ENCODE measurements around the gene CFAP251.

The CFAP251 gene

GRCh38 chr12:121946313-121947025, 28.1 kb downstream of the CFAP251 start:
- TF ChIP-seq, protein P1, sequence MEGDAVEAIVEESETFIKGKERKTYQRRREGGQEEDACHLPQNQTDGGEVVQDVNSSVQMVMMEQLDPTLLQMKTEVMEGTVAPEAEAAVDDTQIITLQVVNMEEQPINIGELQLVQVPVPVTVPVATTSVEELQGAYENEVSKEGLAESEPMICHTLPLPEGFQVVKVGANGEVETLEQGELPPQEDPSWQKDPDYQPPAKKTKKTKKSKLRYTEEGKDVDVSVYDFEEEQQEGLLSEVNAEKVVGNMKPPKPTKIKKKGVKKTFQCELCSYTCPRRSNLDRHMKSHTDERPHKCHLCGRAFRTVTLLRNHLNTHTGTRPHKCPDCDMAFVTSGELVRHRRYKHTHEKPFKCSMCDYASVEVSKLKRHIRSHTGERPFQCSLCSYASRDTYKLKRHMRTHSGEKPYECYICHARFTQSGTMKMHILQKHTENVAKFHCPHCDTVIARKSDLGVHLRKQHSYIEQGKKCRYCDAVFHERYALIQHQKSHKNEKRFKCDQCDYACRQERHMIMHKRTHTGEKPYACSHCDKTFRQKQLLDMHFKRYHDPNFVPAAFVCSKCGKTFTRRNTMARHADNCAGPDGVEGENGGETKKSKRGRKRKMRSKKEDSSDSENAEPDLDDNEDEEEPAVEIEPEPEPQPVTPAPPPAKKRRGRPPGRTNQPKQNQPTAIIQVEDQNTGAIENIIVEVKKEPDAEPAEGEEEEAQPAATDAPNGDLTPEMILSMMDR (IDR thresholded peaks at IDR 0.05; ENCODE audit: poor library complexity, severe bottlenecking), result no peak
- Histone ChIP-seq H3K36me3 (ENCODE audit: low read depth) (peaks cover 15% of the 10 kb centered on the region), H3K9me3 (ENCODE audit: severe bottlenecking) (peaks cover 6% of the 10 kb centered on the region), H3K27me3 (ENCODE audit: insufficient read depth, poor library complexity, severe bottlenecking) (no peaks in the 10 kb centered on the region), H3K27ac (ENCODE audit: poor library complexity, severe bottlenecking) (no peak overlapping the region), H3K4me3 (ENCODE audit: severe bottlenecking) (no peak overlapping the region), H3K4me1 (ENCODE audit: insufficient read depth, poor library complexity, severe bottlenecking) (peaks cover 36% of the 10 kb centered on the region)
- no peak for DNase-seq (ENCODE audit: low spot score)
- no peak for ATAC-seq (ENCODE audit: low read depth)

DNA sequence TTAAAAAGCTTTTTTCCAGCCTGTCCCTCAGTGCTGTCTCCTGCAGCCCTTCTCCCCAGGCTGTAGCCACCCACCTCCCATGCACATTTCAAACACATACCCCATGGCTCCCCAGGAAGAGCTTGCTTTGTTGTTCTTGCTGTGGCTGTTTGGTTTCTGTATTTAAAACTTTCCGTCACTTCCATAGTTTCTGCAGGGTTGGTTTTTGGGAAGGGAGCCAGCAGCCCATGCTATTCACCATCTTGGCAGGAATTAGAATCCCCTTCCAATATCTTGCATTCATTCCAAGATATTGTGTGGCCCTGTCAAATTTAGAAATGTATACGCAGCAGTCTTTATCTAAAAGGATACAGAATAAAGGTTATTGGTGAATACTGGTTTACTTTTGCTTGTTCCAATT, 29.6 kb downstream of the CFAP251 start:
- Histone ChIP-seq H3K27me3 (ENCODE audit: insufficient read depth, poor library complexity, severe bottlenecking) (no peaks in the 10 kb centered on the region), H3K36me3 (ENCODE audit: low read depth) (peaks cover 16% of the 10 kb centered on the region), H3K9me3 (ENCODE audit: severe bottlenecking) (peaks cover 6% of the 10 kb centered on the region), H3K4me3 (ENCODE audit: severe bottlenecking) (no peak overlapping the region), H3K4me1 (ENCODE audit: insufficient read depth, poor library complexity, severe bottlenecking) (peaks cover 23% of the 10 kb centered on the region), H3K27ac (ENCODE audit: poor library complexity, severe bottlenecking) (peak overlapping the region; percentile 8)
- DNase-seq (ENCODE audit: low spot score) (no peak), ATAC-seq (ENCODE audit: low read depth) (no peak)
- TF ChIP-seq, protein P1 (IDR thresholded peaks at IDR 0.05; ENCODE audit: poor library complexity, severe bottlenecking), result no peak

- H3K27me3 ChIP-seq (ENCODE audit: insufficient read depth, poor library complexity, severe bottlenecking), result no peaks in the 10 kb centered on the region
- peaks cover 25% of the 10 kb centered on the region for H3K36me3 ChIP-seq (ENCODE audit: low read depth)
- peak overlapping the region; percentile 20 for H3K4me3 ChIP-seq (ENCODE audit: severe bottlenecking)
- DNase-seq (ENCODE audit: low spot score) (no peak), ATAC-seq (ENCODE audit: low read depth) (peak; percentile 97)
- peak overlapping the region; percentile 89 for H3K27ac ChIP-seq (ENCODE audit: poor library complexity, severe bottlenecking)
- H3K4me1 ChIP-seq (ENCODE audit: insufficient read depth, poor library complexity, severe bottlenecking), result peaks cover 23% of the 10 kb centered on the region
- peaks cover 11% of the 10 kb centered on the region for H3K9me3 ChIP-seq (ENCODE audit: severe bottlenecking)
- TF ChIP-seq, protein P1 (IDR thresholded peaks at IDR 0.05; ENCODE audit: poor library complexity, severe bottlenecking), result no peak
Measured at GRCh38 chr12:121949648-121950397, 31.4 kb downstream of the CFAP251 start.

DNA sequence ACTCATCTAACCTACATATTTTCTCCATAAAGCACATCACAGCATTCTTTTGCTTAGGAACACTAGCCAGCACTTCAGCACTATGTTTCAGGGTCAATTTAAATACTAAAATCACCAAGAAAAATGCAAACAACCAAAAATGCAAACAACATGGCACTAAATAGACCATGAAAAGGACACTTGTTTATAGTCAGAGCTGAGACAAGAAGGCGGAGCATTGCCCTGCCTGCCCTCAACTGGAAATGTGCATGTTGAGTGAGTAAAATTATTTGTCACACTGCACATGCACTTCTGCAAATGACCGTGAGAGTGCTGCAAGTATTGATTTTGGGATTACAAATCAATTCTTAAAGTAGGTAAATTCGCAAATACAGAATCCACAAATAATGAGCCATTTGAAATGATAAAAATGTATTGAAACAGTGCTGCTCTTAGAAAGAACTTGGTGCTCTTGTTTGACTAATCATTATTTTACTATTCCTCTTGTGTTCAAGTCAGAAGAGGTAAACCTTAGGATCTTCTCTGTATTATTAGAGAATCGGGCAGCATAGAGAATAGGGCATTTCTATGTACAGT, 34.8 kb downstream of the CFAP251 start:
- peaks cover 5% of the 10 kb centered on the region for H3K9me3 ChIP-seq (ENCODE audit: severe bottlenecking)
- H3K27me3 ChIP-seq (ENCODE audit: insufficient read depth, poor library complexity, severe bottlenecking), result no peaks in the 10 kb centered on the region
- H3K4me3 ChIP-seq (ENCODE audit: severe bottlenecking), result no peak overlapping the region
- TF ChIP-seq, protein P1 (IDR thresholded peaks at IDR 0.05; ENCODE audit: poor library complexity, severe bottlenecking), result no peak
- DNase-seq (ENCODE audit: low spot score) (no peak), ATAC-seq (ENCODE audit: low read depth) (no peak)
- H3K4me1 ChIP-seq (ENCODE audit: insufficient read depth, poor library complexity, severe bottlenecking), result peaks cover 23% of the 10 kb centered on the region
- peaks cover 52% of the 10 kb centered on the region for H3K36me3 ChIP-seq (ENCODE audit: low read depth)
- peak overlapping the region; percentile 5 for H3K27ac ChIP-seq (ENCODE audit: poor library complexity, severe bottlenecking)
